ENCODE data around the gene UROS. TPM values are rescaled to one million over a fixed set of nuclear protein-coding genes. Genes with fewer than 3 reads are reported as not detected.

The UROS gene
- polyA plus RNA-seq, 1 donor from 2014 or later, result 103 TPM

- H3K27me3 ChIP-seq (ENCODE audit: insufficient read depth, low read depth, low read length), result no peaks in the 10 kb centered on the region
- no peaks in the 10 kb centered on the region for H3F3A ChIP-seq (ENCODE audit: insufficient read depth, low read length, poor library complexity, severe bottlenecking)
- H3K36me3 ChIP-seq (ENCODE audit: insufficient read depth, low read length), result peaks cover 27% of the 10 kb centered on the region
- H3K4me2 ChIP-seq (ENCODE audit: low read length), result no peak overlapping the region
- no peak overlapping the region for H2AFZ ChIP-seq (ENCODE audit: low read depth, low read length)
- no peaks in the 10 kb centered on the region for H3K79me2 ChIP-seq (replicated peaks; ENCODE audit: insufficient read depth, low read length)
- H4K20me1 ChIP-seq (ENCODE audit: insufficient read depth), result no peaks in the 10 kb centered on the region
- H3K9me3 ChIP-seq (ENCODE audit: low read length), result no peaks in the 10 kb centered on the region
- no peak overlapping the region for H3K9ac ChIP-seq (ENCODE audit: low read length)
- no peaks in the 10 kb centered on the region for H3K9me2 ChIP-seq (ENCODE audit: insufficient read depth, low read length)
- H3K4me3 ChIP-seq (ENCODE audit: low read length), result no peak overlapping the region
- no peak overlapping the region for H3K27ac ChIP-seq (ENCODE audit: low read length)
- TF ChIP-seq REST (IDR thresholded peaks at IDR 0.05; ENCODE audit: borderline replicate concordance) (no peak), EZH2 (IDR thresholded peaks at IDR 0.05; ENCODE audit: borderline replicate concordance, insufficient read depth, low read length, poor library complexity, severe bottlenecking) (no peak), RAD21 (conservative IDR thresholded peaks at IDR 0.05) (no peak)
Observed at GRCh38 chr10:125756853-125757487, 66.1 kb downstream of the UROS start.

- TF ChIP-seq POLR2AphosphoS5 (IDR thresholded peaks at IDR 0.05), result no peak
- no peak for TF ChIP-seq SMC3 (conservative IDR thresholded peaks at IDR 0.05; ENCODE audit: poor library complexity)
- no peak for TF ChIP-seq EP300 (conservative IDR thresholded peaks at IDR 0.05; ENCODE audit: poor library complexity, severe bottlenecking)
- no peak for TF ChIP-seq EZH2 (IDR thresholded peaks at IDR 0.05; ENCODE audit: borderline replicate concordance, insufficient read depth, low read length, poor library complexity, severe bottlenecking)
- TF ChIP-seq REST (IDR thresholded peaks at IDR 0.05; ENCODE audit: borderline replicate concordance), result no peak
- no peak for TF ChIP-seq MXI1 (conservative IDR thresholded peaks at IDR 0.05; ENCODE audit: poor library complexity, severe bottlenecking)
- TF ChIP-seq RAD21 (conservative IDR thresholded peaks at IDR 0.05), result no peak
- no peak for TF ChIP-seq CTCF (IDR thresholded peaks at IDR 0.05; ENCODE audit: poor library complexity, severe bottlenecking)
- no peak for TF ChIP-seq TAF1 (IDR thresholded peaks at IDR 0.05; ENCODE audit: low read depth)
- H3K36me3 ChIP-seq (ENCODE audit: insufficient read depth, low read length), result peaks cover 27% of the 10 kb centered on the region
- no peak overlapping the region for H3K27ac ChIP-seq (ENCODE audit: low read length)
- H3K9me2 ChIP-seq (ENCODE audit: insufficient read depth, low read length), result no peaks in the 10 kb centered on the region
- no peaks in the 10 kb centered on the region for H4K20me1 ChIP-seq (ENCODE audit: insufficient read depth)
- H3F3A ChIP-seq (ENCODE audit: insufficient read depth, low read length, poor library complexity, severe bottlenecking), result no peaks in the 10 kb centered on the region
- no peaks in the 10 kb centered on the region for H3K79me2 ChIP-seq (replicated peaks; ENCODE audit: insufficient read depth, low read length)
- no peak overlapping the region for H3K4me3 ChIP-seq (ENCODE audit: low read length)
- H3K9ac ChIP-seq (ENCODE audit: low read length), result no peak overlapping the region
- no peaks in the 10 kb centered on the region for H3K27me3 ChIP-seq (ENCODE audit: insufficient read depth, low read depth, low read length)
- H2AFZ ChIP-seq (ENCODE audit: low read depth, low read length), result no peak overlapping the region
- no peaks in the 10 kb centered on the region for H3K9me3 ChIP-seq (ENCODE audit: low read length)
- no peak overlapping the region for H3K4me2 ChIP-seq (ENCODE audit: low read length)
Observed at GRCh38 chr10:125756196-125756595, 66.9 kb downstream of the UROS start.

Measured in neural cell (in vitro differentiated cells).